Measurements from ENCODE around the gene GPR63. TPM values are rescaled to one million over a fixed set of nuclear protein-coding genes. Genes with fewer than 3 reads are reported as not detected.
A peak's percentile ranks its signal among the peaks of the same experiment; 100 is the strongest.

Gene GPR63
- total RNA-seq, 1 donor from 2014 or later, result 13.9 TPM

GRCh38 chr6:96766769-96767168 is 70.5 kb downstream of the GPR63 start:
- DNase-seq (ENCODE audit: low spot score in 2 of 2) (no peak), FAIRE-seq (no peak)

- no peak for DNase-seq (ENCODE audit: low spot score in 2 of 2)
- no peak for FAIRE-seq
Observed at GRCh38 chr6:96762599-96762998, 74.7 kb downstream of the GPR63 start.

- FAIRE-seq, result no peak
- no peak for DNase-seq (ENCODE audit: low spot score in 2 of 2)
Observed at GRCh38 chr6:96761794-96762193, 75.5 kb downstream of the GPR63 start.

DNA sequence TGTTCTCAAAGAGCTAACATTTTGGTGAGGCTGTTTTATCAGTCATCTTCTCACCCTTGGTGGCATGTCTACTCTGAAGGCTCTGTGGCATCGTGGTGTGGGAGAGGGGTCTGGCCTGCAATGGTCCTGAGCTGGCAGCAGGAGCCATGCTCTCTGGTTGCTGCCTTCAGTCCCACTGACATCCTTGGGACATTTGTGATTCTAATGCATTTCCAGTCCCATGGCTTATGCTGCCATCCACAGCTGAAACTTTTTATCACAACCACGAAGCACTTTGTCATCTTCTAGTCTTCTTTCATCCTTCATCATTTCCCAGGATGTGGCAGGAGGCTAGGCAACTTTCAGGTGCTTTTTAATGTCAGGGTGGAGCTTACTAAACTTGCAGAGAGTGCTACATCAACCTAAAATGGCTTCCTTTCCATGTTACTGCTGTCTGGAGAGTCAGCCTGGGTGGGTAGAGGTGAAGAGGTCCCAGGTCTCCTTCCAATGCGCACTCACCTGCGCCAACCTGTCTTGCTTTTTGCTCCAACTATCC is 77.1 kb downstream of the GPR63 start:
- DNase-seq (ENCODE audit: low spot score in 2 of 2), result peak; percentile 8 to 37
- FAIRE-seq, result no peak

- FAIRE-seq (no peak), DNase-seq (ENCODE audit: low spot score in 2 of 2) (no peak)
Observed at GRCh38 chr6:96755096-96755495, 82.2 kb downstream of the GPR63 start.

GRCh38 chr6:96749891-96750290 is 87.4 kb downstream of the GPR63 start:
- no peak for FAIRE-seq
- DNase-seq (ENCODE audit: low spot score in 2 of 2), result no peak

Other genes with a start within 250 kb of the GPR63 start
- gene NDUFAF4, start 60.4 kb upstream of the GPR63 start, total RNA-seq, result 56.3 TPM
- 11.8 TPM for gene KLHL32, start 87.3 kb upstream of the GPR63 start, total RNA-seq